CD4-positive, alpha-beta T cell treated with Interleukin-15 for 4 hours (primary cell): ENCODE data around the gene JADE3.

Source experiments
- DNase-seq: peaks from one replicate; pipeline ENCODE4 v3.0.0-alpha.2; 2020; ENCODE audit warnings: low spot score

The JADE3 gene

DNA sequence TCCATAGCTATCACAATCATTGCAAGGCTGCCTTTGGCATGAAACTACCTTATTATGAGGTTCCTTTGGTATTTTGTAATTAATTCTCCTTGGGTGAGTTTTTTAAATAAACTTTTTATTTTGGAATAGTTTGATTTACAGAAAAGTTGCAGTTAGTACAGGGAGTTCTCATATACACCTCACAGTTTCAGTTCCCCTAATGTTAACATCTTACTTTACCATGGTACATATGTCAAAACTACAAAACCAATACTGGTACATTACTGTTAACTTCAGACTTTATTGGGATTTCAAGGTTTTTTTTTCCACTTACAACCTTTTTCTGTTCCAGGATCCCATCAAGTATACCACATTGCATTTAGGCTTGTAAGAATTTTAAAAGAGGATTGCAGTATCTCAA lies 114.0 kb downstream of the JADE3 start:
- DNase-seq = no peak

DNA sequence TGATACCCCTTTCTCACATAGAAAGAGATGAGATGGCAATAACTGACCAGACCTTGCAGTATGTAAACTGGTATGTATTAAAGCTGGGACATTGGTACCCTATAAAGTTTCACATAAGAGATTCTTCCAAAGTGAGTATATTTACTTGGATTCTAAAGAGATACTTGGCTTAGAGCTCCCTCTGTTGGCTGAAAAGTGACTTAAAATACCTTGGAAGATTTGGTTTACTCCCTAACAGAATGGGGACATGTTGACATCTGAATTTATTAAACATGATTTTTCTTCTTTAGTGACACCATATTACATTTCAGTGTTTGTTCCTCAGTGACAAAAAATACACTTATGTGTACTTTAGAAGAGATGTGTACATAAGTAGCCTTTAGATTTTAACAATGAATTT lies 118.1 kb downstream of the JADE3 start:
- peak; percentile 37 for DNase-seq

DNA sequence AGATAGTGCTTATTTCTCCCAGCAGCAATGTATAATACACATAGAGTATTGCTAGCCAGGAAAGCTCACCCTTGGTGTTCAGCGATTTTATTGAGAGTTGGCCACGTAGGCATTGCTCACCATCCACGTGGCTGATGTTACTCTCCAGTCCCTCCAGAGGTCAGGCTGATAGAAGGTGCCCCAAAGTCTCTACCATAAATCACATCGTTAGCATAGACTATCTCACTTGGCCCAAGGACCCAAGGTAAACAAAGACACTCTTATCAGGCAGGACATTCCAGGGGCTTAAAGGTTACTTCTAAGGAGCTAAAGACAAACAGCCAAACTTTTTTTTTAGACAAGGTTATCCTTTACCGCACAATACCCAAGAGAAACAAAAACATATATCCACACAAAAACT lies 135.8 kb downstream of the JADE3 start:
- DNase-seq = no peak

DNA sequence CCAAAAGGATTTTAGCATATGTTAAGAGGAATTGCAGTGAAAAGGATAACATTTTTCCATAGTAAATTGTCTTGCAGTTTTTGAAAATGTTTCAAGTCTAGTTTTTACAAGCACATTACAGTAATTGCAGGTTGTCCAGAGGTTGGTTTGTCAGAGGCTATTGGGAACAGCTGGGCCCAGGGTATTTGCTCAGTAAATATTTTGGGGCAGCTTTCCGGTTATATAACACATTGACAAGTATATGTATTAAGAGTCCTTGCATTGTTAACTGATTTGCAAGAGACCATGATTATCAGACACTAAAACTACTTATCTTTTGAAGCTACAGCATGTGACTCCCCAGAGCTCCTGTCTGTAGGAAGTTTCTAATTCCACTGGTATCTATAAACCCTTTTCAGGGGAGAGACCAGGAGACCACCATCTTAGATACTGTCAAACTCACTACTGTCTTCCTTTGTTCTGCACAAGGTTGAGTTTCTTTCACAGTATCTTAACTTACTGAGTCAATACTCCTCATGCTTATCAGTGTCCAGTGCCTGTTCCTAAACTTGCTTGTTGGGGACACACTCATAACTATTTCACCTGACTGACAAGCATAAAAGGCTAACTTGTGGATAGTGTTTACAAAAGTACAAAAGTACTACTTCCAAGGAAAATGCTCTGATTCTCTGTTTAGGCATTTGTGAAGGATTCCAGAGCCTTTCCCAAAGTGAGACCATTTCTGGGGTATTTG lies 147.1 kb downstream of the JADE3 start:
- DNase-seq = no peak

DNA sequence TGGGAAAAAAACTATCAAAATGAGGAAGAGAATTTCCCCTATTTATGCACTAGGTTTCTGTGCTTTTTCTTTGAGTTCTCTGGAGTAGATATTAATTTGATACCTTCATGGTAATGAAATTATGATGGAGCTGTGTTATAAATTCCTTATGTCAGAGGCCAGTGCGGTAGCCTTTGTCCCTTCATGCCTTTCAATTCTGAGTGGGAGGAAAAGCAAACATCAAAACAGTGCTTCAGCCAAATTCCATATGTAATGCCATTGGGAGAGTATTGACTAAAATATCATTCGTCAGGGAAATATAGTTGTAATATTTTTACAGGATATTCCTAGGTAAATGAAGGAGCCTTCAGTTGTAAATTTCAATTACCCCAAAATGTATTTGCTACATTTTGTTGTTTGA lies 148.5 kb downstream of the JADE3 start:
- no peak for DNase-seq

DNA sequence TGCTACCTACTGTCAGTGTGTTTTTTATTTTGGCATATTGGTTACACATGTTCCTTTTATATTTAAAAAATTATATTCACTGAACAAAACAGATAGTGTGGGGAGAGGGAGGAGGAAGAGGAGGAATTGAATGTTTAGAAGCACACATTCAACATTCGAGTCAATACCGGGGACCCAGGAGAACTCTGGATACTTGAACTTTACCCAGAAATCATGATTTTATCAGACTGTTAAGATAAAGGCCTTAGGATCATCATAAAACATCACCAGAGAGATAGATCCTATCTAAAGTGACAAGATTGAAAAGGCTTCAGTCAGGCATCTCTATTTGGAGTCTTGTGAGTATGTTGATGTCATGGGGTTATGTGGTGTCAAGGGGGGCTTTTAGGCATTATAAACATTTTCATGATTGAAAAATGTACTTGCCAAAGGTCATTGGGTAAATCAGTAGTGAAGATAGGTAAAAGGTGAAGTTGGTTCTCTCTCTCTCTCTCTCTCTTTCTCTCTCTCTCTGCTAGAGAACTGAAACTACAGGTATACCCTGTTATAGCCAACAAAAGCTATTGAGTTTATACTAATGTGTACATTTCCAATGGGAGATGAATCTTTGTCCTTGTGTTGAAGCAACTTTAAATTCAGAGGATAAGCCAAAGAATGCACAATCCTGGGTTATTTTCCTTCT lies 149.2 kb downstream of the JADE3 start:
- no peak for DNase-seq

DNA sequence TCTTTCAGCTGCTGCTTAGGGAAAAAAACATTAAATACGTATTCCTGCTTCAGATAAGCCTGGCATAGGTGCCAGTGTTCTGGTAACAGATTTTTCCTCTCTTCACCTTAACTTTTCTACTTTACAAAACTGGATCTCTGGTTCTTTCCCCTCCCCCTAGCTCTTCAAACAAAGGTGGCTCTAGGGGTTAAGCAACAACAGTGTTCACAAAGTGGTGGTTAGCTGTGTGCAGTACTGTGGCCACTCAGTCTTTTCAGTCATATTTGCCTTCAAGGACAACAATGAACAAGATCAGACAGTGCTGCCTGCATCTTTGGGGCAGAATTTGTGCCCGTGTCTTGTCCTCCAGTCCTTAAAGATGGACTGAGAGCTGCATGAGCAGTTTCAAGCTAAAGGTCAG lies 151.0 kb downstream of the JADE3 start:
- DNase-seq = no peak

DNA sequence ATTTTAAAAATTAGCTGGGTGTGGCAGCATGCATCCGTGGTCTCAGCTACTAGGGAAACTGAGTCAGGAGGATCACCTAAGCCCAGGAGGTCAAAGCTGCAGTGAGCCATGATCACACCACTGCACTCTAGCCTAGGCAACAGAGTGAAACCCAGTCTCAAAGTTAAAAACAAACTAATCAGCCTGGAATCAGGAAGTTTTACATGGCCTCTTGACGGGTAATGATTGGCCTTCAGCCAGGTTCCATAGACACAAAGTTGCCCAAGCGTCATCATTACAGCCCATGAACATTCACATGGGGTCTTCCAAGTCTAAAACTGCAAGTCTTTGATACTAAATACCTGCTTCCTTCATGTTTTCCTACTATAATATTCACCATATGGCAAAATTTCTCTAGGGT lies 156.0 kb downstream of the JADE3 start:
- DNase-seq = no peak

DNA sequence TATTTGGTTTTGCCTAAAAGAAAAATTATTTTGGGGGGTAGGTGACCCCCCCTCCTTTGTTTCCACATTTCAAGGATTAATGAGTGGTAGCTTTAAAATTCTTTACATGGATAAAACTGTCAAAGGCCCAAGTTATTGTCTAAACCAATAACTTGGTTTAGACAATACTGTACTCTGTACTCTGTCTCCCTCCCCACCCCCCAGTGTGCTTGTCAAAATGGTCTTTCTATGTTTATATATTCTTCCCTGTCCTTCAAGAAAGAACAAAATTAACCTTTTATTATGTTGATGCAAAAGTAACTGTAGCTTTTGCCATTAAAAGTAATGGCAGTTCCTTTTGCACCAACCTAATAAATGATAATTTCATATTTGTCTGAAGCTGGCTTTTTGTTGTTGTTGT lies 156.5 kb downstream of the JADE3 start:
- no peak for DNase-seq

DNA sequence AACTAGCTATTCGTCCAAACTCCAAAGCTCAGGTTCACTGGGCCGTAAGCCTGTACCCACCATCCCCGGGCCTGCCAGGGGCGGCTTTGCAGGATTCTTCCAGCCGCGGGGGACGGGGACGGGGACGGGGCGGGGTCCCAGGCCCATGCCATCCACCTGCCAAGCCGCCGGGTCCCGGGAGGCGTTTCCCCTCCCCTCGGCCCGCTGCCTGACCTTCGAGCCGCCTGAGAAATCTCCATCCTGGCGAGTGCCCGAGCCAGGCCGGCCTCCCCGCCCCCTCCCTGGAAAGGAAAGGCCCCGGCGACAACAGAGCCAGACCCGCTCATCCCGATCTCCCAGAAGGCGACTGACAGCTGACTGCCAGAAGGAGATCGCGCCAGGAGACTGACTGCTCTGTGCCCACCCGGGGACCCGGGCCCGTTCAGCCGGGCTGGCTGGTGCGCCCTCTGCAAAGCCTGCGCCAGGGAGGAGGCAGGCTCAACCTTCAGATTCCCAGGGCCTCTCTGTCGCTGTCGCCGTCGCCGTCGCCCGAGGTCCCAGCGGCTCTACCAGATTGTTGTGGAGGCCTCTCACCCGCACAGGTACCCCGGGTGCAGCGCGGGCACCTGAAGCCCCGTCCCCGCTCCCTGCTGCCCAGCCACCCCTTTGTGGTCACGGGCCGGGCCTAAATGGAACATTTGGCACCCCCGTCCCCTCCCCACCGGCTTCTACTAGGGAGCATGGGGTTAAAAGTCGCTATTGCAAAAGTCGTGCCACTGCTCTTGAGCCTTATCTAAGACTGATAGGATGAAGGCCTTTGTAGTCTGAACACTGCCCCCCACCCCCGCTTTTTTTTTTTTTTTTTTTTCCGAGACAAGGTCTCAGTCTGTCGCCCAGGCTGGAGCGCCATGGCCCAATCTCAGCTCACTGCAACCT lies 166.2 kb downstream of the JADE3 start, which contains the start of gene RGN:
Gene RGN (plus strand): TSS at position 315 of the 915 bp plus-strand sequence. CDS start 2,702 bp downstream, outside the sequence.
- no peak for DNase-seq

DNA sequence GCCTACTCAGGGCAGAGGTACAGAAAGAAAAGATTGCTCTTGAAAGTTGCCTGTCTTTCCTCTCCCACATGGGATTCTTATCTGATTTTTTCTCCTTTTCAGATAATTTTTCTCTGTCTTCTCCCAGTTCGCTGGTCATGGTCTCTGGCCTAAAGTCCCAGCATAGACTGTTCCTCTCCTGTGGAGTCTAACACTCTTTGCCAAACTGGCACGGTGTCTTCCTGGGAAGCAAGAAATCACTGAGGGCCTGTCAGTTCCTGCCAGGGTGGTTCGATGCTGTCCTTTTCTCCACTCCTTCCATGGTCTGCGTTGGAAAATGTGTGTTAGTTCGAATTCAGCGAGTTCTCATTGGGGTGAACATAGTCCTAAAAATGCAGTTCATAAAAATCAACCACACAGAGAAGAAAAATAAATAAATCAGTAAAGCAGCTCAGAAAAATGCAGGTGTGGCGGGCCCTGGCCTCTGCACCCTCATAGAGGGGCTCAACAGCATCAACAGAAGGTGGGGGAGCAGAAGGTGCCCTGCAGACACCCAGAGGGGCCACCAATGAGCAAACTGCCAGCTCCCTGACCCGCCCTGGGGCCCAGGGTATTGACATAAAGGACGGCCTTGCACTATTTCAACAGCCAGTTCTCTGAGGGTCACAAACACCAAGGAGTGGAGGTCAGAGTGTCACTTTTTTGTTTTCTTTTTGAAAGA lies 168.1 kb downstream of the JADE3 start:
- DNase-seq = no peak

DNA sequence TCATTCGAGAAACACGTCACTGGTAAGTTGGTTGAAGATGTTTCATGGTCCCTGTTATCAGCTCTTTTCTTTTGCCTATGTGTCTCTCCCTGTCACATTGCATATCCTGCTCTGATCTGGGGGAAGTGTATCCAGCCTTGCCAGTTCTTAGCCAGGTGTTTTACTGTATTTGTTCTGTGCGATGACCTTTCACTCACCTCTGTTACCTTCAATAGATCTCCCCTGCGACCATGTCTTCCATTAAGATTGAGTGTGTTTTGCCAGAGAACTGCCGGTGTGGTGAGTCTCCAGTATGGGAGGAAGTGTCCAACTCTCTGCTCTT lies 168.7 kb downstream of the JADE3 start:
- no peak for DNase-seq

DNA sequence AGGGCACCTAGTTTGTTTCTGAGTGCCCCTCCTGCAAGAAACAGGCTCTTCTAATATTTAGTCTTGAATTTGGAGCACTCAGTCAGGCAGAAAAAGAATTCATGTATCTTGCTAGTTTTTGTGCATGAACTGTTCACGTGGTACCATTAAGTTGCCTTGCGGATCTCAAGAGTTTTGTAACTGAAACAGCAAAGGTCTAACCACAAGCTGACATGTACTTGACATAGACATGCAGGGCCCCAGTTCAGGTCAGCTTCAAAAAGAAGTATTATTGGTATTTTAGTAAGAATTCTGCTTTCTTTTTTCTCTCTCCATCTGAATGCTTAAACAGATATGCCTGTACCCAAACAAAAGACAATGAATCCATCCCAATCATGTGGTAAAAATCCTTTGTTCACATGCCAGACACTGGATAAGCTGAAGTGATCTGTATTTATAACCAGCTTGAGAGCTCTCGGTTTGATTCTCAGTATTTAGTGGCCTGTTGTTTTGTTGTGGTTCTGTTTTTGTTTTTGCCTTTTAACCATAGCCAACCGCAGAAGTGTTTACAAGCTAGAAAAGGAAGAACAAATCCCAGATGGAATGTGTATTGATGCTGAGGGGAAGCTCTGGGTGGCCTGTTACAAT lies 179.0 kb downstream of the JADE3 start:
- no peak for DNase-seq

DNA sequence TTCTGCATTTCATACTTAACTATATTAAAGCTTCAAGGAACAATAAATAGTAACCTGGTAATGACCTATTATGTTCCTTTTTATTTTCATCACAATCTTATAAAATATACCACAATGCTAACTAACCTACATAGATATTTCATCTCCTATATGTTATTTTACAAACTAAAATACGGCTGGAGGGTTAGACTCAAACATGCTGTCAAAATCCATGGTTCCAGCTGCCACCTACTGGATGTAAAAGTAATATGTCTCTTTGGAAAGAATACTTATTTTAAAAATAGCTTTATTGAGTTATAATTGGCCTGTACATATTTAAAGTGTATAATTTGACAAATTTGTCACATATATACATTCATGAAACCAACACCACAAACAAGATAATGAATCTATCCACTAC lies 181.0 kb downstream of the JADE3 start:
- no peak for DNase-seq

DNA sequence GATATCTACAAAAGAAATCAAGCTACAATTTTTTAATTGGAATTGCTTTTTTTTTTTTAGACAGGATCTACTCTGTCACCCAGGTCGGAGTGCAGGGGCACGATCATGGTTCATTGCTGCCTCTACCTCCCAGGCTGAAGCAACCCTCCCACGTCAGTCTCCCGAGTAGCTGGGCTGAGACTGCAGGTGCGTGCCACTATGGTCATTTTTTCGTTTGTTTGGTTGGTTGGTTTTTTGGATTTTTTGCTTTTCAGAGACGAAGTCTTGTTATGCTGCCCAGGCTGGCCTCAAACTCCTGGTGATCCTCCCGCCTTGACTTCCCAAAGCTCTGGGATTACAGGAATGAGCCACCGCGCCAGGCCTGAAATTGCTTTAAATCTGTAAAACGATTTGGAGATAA lies 181.6 kb downstream of the JADE3 start:
- no peak for DNase-seq

DNA sequence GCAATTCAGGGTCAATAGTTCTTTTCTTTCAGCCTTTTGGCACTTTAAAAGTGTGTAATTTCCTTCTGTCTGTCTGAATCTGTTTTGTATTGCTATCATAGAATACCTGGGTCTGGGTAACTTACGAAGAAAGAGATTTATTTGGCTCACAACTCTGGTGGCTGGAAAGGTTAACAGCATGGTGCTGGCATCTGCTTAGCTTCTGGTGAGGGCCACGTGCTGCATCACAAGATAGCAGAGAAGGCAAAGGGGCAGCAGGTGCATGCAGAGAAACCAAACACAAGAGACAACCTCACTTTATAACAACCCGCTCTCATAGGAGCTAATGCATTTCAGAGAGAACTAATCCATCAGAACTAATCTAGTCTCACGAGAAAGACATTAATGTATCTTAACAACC lies 184.8 kb downstream of the JADE3 start:
- DNase-seq = no peak

DNA sequence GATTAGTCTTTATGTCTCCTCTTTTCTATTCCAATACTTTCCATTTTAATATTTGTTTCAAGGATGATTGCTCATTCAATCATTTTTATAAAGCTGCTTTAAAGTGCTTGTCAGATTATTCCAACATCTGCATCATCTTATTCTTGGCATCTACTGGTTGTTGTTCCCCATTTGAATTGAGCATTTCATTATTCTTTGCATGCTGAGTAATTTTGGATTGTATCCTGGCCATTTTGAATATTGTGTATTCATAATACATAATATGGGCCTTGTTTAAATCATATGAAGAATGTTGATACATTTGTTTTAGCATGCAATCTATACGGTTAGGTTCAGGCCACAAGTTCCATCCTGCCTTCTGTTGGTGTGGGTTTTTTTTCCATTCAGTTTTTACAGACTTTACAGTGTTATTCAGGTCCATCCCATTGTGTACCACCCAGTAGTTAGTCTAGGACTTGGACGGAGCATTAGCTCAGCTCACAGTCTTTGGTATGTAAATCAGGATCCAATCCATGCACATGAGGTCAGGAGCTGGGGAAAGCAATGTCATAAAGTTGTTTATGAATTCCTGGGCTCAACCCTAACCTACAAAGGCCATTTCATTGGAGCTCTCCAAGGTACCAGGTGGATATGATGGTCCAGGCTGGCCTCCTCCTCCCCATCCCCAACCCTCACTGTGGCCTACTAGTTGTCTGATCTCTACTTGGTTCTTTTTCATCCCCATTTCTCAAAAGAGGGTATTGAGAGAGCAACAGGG lies 186.3 kb downstream of the JADE3 start:
- no peak for DNase-seq

DNA sequence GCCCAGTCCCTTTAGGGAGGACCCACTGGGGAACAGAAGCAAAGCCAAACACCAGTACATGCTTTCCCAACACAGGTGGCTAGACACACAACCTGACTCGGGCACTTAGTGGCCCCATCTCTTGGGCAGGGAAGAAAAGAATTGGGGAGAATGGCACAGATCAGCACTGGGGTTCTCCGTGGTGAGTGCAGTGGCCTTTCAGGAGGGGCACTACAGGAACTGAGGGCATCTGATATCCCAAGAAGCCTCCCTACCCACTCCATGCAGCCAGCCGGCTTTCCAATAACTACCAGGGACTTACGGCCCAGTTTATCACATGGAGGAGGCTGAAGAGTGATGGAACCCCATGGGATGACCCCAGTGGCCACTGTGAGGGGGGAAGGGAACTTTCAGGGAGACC lies 189.0 kb downstream of the JADE3 start:
- DNase-seq = no peak
